ENCODE data around the gene VASH2. TPM values are rescaled to one million over a fixed set of nuclear protein-coding genes. Genes with fewer than 3 reads are reported as not detected.
A peak's percentile ranks its signal among the peaks of the same experiment; 100 is the strongest.

VASH2 gene
- polyA plus RNA-seq, 1 donor from 2014 or later, result 65.2 TPM

DNA sequence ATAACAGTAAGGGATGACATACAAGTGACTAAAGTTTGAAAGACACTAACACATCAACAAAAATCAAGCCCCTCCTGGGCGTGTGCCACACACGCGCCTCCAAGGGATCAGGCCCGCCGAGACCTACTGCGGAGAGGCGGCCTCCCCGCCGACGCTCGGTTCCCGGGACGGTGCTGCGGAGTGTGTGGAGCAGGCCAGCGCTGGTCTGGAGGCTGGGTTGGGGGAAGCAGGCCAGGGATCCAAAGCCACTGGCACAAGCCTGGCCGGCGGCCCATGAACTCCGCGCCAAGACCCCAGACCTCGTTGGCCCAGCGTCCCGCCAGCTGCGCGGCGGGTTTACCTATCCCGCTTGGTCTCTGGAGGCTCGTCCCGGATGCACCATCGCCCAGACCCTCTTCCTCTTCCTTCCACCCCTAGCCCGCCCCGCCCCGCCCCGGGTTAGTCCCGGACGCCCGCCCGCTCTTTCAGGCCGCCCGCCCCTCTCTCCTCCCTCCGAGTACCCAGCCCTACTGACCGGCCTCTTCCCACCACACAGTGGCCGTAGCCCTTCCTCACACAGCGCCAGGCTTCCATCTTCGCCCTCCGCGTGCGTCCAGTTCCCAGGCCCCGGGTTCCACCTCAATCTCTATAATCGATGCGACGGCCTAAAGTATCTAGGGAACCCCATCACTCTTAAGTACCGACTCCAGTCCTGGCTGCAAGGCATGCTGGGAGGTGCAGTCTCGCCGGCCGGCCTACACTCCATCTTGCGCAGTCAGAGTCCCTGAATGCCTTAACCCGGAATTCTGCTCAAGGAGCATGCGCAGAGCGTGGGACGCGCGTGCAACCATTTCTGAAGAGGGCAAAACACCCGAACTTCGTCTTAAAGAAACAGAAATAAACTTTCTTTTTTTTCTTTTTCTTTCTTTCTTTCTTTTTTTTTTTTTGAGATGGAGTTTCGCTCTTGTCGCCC is 65.0 kb downstream of the VASH2 start, which contains the start of gene ANGEL2:
ANGEL2 (minus strand) TSS at position 769 of the 952 bp plus-strand sequence; CDS start at position 573, 196 bp downstream.
- peak within 1 kb of the TSS; percentile 80 for H3K9ac ChIP-seq (ENCODE audit: low read length)
- H3K36me3 ChIP-seq (ENCODE audit: insufficient read depth, low read length), result no peaks in the 10 kb centered on the region
- no peaks in the 10 kb centered on the region for H3K27me3 ChIP-seq (ENCODE audit: insufficient read depth, low read depth, low read length)
- peak within 1 kb of the TSS; percentile 42 for H2AFZ ChIP-seq (ENCODE audit: low read depth, low read length)
- H3K27ac ChIP-seq (ENCODE audit: low read length), result peak within 1 kb of the TSS; percentile 80
- H4K20me1 ChIP-seq (ENCODE audit: insufficient read depth), result no peaks in the 10 kb centered on the region
- peak within 1 kb of the TSS; percentile 76 for H3K4me3 ChIP-seq (ENCODE audit: low read length)
- no peaks in the 10 kb centered on the region for H3K9me2 ChIP-seq (ENCODE audit: insufficient read depth, low read length)
- H3K9me3 ChIP-seq (ENCODE audit: low read length), result no peaks in the 10 kb centered on the region
- TF ChIP-seq EZH2 (IDR thresholded peaks at IDR 0.05; ENCODE audit: borderline replicate concordance, insufficient read depth, low read length, poor library complexity, severe bottlenecking), result no peak
- peak; percentile 80 for TF ChIP-seq POLR2AphosphoS5 (IDR thresholded peaks at IDR 0.05)
- TF ChIP-seq SMC3 (conservative IDR thresholded peaks at IDR 0.05; ENCODE audit: poor library complexity), result no peak
- TF ChIP-seq, protein P1, sequence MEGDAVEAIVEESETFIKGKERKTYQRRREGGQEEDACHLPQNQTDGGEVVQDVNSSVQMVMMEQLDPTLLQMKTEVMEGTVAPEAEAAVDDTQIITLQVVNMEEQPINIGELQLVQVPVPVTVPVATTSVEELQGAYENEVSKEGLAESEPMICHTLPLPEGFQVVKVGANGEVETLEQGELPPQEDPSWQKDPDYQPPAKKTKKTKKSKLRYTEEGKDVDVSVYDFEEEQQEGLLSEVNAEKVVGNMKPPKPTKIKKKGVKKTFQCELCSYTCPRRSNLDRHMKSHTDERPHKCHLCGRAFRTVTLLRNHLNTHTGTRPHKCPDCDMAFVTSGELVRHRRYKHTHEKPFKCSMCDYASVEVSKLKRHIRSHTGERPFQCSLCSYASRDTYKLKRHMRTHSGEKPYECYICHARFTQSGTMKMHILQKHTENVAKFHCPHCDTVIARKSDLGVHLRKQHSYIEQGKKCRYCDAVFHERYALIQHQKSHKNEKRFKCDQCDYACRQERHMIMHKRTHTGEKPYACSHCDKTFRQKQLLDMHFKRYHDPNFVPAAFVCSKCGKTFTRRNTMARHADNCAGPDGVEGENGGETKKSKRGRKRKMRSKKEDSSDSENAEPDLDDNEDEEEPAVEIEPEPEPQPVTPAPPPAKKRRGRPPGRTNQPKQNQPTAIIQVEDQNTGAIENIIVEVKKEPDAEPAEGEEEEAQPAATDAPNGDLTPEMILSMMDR (IDR thresholded peaks at IDR 0.05; ENCODE audit: poor library complexity, severe bottlenecking), result no peak
- TF ChIP-seq EP300 (conservative IDR thresholded peaks at IDR 0.05; ENCODE audit: poor library complexity, severe bottlenecking), result peak; percentile 39
- TF ChIP-seq RAD21 (conservative IDR thresholded peaks at IDR 0.05), result no peak
- TF ChIP-seq TAF1 (IDR thresholded peaks at IDR 0.05; ENCODE audit: low read depth), result no peak
- peak; percentile 39 for TF ChIP-seq MXI1 (conservative IDR thresholded peaks at IDR 0.05; ENCODE audit: poor library complexity, severe bottlenecking)
- peaks cover 32% of the 10 kb centered on the region for H3K79me2 ChIP-seq (replicated peaks; ENCODE audit: insufficient read depth, low read length)
- no peaks in the 10 kb centered on the region for H3F3A ChIP-seq (ENCODE audit: insufficient read depth, low read length, poor library complexity, severe bottlenecking)
- H3K4me2 ChIP-seq (ENCODE audit: low read length), result peak within 1 kb of the TSS; percentile 76

DNA sequence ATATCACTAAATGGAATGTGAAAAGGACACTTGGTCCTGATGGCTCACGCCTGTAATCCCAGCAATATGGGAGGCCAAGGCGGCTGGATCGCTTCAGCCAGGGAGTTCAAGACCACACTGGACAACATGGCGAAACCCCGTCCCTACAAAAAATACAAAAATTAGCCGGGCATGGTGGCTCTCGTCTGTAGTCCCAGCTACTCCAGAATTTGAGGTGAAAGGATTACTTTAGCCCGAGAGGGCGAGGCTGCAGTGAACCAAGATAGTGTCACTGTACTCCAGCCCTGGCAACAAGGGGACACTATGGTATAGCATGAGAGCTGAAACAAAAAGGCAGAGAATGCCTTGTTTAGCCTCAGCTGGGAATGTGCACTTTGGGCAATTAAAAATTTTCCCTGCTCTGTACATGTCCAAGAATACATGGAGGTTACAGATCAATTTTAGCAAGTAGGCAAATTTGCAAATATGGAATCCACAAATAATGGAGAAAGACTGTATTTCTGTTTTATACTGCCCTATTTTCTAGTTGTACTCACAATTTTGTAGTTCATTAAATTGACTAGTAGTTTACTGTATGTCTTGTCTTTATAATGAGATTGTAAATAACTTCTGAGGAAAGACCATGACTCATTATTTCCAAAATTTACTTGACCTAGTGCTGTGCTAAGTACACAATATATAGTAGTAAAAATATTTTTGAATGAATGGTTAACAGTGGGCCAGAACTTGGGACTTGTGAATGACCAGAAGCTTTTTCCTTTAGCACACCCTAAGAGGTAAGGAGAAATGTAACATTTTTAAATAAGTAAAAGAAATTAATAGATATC is 67.3 kb downstream of the VASH2 start:
- H3K9me3 ChIP-seq (ENCODE audit: low read length), result no peaks in the 10 kb centered on the region
- no peak overlapping the region for H3K9ac ChIP-seq (ENCODE audit: low read length)
- no peak overlapping the region for H3K27ac ChIP-seq (ENCODE audit: low read length)
- H3K4me3 ChIP-seq (ENCODE audit: low read length), result no peak overlapping the region
- H2AFZ ChIP-seq (ENCODE audit: low read depth, low read length), result no peak overlapping the region
- H3K4me2 ChIP-seq (ENCODE audit: low read length), result no peak overlapping the region
- H3K9me2 ChIP-seq (ENCODE audit: insufficient read depth, low read length), result no peaks in the 10 kb centered on the region
- peaks cover 22% of the 10 kb centered on the region for H3K79me2 ChIP-seq (replicated peaks; ENCODE audit: insufficient read depth, low read length)
- no peaks in the 10 kb centered on the region for H3K27me3 ChIP-seq (ENCODE audit: insufficient read depth, low read depth, low read length)
- TF ChIP-seq EZH2 (IDR thresholded peaks at IDR 0.05; ENCODE audit: borderline replicate concordance, insufficient read depth, low read length, poor library complexity, severe bottlenecking) (no peak), RAD21 (conservative IDR thresholded peaks at IDR 0.05) (no peak), POLR2AphosphoS5 (IDR thresholded peaks at IDR 0.05) (no peak), MXI1 (conservative IDR thresholded peaks at IDR 0.05; ENCODE audit: poor library complexity, severe bottlenecking) (no peak), SMC3 (conservative IDR thresholded peaks at IDR 0.05; ENCODE audit: poor library complexity) (no peak), TAF1 (IDR thresholded peaks at IDR 0.05; ENCODE audit: low read depth) (no peak)
- TF ChIP-seq, protein P2, sequence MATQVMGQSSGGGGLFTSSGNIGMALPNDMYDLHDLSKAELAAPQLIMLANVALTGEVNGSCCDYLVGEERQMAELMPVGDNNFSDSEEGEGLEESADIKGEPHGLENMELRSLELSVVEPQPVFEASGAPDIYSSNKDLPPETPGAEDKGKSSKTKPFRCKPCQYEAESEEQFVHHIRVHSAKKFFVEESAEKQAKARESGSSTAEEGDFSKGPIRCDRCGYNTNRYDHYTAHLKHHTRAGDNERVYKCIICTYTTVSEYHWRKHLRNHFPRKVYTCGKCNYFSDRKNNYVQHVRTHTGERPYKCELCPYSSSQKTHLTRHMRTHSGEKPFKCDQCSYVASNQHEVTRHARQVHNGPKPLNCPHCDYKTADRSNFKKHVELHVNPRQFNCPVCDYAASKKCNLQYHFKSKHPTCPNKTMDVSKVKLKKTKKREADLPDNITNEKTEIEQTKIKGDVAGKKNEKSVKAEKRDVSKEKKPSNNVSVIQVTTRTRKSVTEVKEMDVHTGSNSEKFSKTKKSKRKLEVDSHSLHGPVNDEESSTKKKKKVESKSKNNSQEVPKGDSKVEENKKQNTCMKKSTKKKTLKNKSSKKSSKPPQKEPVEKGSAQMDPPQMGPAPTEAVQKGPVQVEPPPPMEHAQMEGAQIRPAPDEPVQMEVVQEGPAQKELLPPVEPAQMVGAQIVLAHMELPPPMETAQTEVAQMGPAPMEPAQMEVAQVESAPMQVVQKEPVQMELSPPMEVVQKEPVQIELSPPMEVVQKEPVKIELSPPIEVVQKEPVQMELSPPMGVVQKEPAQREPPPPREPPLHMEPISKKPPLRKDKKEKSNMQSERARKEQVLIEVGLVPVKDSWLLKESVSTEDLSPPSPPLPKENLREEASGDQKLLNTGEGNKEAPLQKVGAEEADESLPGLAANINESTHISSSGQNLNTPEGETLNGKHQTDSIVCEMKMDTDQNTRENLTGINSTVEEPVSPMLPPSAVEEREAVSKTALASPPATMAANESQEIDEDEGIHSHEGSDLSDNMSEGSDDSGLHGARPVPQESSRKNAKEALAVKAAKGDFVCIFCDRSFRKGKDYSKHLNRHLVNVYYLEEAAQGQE (IDR thresholded peaks at IDR 0.05; ENCODE audit: borderline replicate concordance), result no peak
- TF ChIP-seq, protein P1 (IDR thresholded peaks at IDR 0.05; ENCODE audit: poor library complexity, severe bottlenecking), result no peak
- no peaks in the 10 kb centered on the region for H3F3A ChIP-seq (ENCODE audit: insufficient read depth, low read length, poor library complexity, severe bottlenecking)
- H3K36me3 ChIP-seq (ENCODE audit: insufficient read depth, low read length), result no peaks in the 10 kb centered on the region
- no peaks in the 10 kb centered on the region for H4K20me1 ChIP-seq (ENCODE audit: insufficient read depth)
